ENCODE data around the gene CASQ2.

CASQ2 gene

GRCh38 chr1:115764541-115764940 is 4.0 kb downstream of the CASQ2 start:
- Mint-ChIP-seq H3K27me3 (peaks cover 4 to 17% of the 10 kb centered on the region in 2 donors), H3K27ac (no peak overlapping the region), H3K9me3 (peaks cover 3 to 7% of the 10 kb centered on the region in 2 donors), H3K36me3 (no peaks in the 10 kb centered on the region), H3K4me1 (no peaks in the 10 kb centered on the region), H3K4me3 (no peak overlapping the region)
- DNase-seq, result no peak
- ATAC-seq (replicated peaks), result no peak

DNA sequence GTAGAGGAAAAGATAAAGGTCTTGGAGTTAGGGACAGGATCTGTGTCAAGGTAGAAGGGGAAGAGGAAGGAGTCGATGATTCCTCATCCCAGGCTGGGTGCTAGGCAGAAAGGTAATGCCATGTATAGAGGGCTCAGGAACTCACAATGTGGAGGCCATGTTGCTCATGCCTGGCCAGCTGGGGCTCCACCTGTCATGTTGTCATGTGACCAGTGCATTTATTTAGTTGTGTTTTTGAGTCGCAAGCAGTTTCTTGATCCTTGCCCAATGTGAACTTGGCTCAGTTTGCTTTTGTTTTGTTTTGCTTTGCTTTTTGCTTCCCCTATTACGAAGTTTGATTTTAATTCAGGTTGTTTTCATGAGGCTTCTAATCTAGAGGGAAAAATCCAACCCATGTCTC is 5.7 kb downstream of the CASQ2 start:
- peaks cover 8 to 17% of the 10 kb centered on the region in 2 donors for H3K27me3 Mint-ChIP-seq
- H3K4me3 Mint-ChIP-seq, result no peak overlapping the region
- no peaks in the 10 kb centered on the region for H3K4me1 Mint-ChIP-seq
- H3K9me3 Mint-ChIP-seq, result peaks cover 5 to 17% of the 10 kb centered on the region in 2 donors
- no peaks in the 10 kb centered on the region for H3K36me3 Mint-ChIP-seq
- ATAC-seq (replicated peaks), result no peak
- no peak for DNase-seq
- no peak overlapping the region for H3K27ac Mint-ChIP-seq

- H3K9me3 Mint-ChIP-seq, result peaks cover 5 to 17% of the 10 kb centered on the region in 2 donors
- peaks cover 8 to 17% of the 10 kb centered on the region in 2 donors for H3K27me3 Mint-ChIP-seq
- no peak overlapping the region for H3K27ac Mint-ChIP-seq
- H3K4me1 Mint-ChIP-seq, result no peaks in the 10 kb centered on the region
- DNase-seq, result no peak
- no peaks in the 10 kb centered on the region for H3K36me3 Mint-ChIP-seq
- H3K4me3 Mint-ChIP-seq, result no peak overlapping the region
- no peak for ATAC-seq (replicated peaks)
Observed at GRCh38 chr1:115761601-115762302, 6.8 kb downstream of the CASQ2 start.

GRCh38 chr1:115757856-115758255 is 10.7 kb downstream of the CASQ2 start:
- DNase-seq (no peak), ATAC-seq (replicated peaks) (no peak)
- Mint-ChIP-seq H3K9me3 (peaks cover 5 to 17% of the 10 kb centered on the region in 2 donors), H3K36me3 (no peaks in the 10 kb centered on the region), H3K4me1 (no peaks in the 10 kb centered on the region), H3K27me3 (peaks cover 7 to 9% of the 10 kb centered on the region in 2 donors), H3K27ac (no peak overlapping the region), H3K4me3 (no peak overlapping the region)

- ATAC-seq (replicated peaks) (no peak), DNase-seq (no peak)
- peaks cover 4 to 17% of the 10 kb centered on the region in 2 donors for H3K9me3 Mint-ChIP-seq
- peaks cover 10 to 12% of the 10 kb centered on the region in 2 donors for H3K27me3 Mint-ChIP-seq
- H3K36me3 Mint-ChIP-seq, result no peaks in the 10 kb centered on the region
- H3K4me1 Mint-ChIP-seq, result no peaks in the 10 kb centered on the region
- H3K4me3 Mint-ChIP-seq, result no peak overlapping the region
- no peak overlapping the region for H3K27ac Mint-ChIP-seq
Observed at GRCh38 chr1:115757326-115757725, 11.2 kb downstream of the CASQ2 start.

GRCh38 chr1:115755456-115756370 is 12.8 kb downstream of the CASQ2 start:
- DNase-seq (no peak), ATAC-seq (replicated peaks) (no peak)
- Mint-ChIP-seq H3K27ac (no peak overlapping the region), H3K4me1 (no peaks in the 10 kb centered on the region), H3K4me3 (no peak overlapping the region), H3K9me3 (peaks cover 4 to 13% of the 10 kb centered on the region in 2 donors), H3K27me3 (peaks cover 15 to 16% of the 10 kb centered on the region in 2 donors), H3K36me3 (no peaks in the 10 kb centered on the region)

GRCh38 chr1:115753830-115754229 is 14.7 kb downstream of the CASQ2 start:
- Mint-ChIP-seq H3K36me3 (no peaks in the 10 kb centered on the region), H3K4me3 (no peak overlapping the region), H3K9me3 (peaks cover 0 to 4% of the 10 kb centered on the region in 2 donors), H3K27ac (no peak overlapping the region), H3K27me3 (peaks cover 22 to 26% of the 10 kb centered on the region in 2 donors), H3K4me1 (no peaks in the 10 kb centered on the region)
- DNase-seq (no peak), ATAC-seq (replicated peaks) (no peak)

- Mint-ChIP-seq H3K36me3 (no peaks in the 10 kb centered on the region), H3K4me1 (no peaks in the 10 kb centered on the region), H3K4me3 (no peak overlapping the region), H3K27ac (no peak overlapping the region), H3K9me3 (no peaks in the 10 kb centered on the region), H3K27me3 (peaks cover 21 to 30% of the 10 kb centered on the region in 2 donors)
- no peak for DNase-seq
- no peak for ATAC-seq (replicated peaks)
Observed at GRCh38 chr1:115753361-115753760, 15.2 kb downstream of the CASQ2 start.

- no peak overlapping the region for H3K27ac Mint-ChIP-seq
- no peaks in the 10 kb centered on the region for H3K4me1 Mint-ChIP-seq
- DNase-seq (no peak), ATAC-seq (replicated peaks) (no peak)
- H3K36me3 Mint-ChIP-seq, result no peaks in the 10 kb centered on the region
- peaks cover 28 to 46% of the 10 kb centered on the region in 2 donors for H3K27me3 Mint-ChIP-seq
- no peaks in the 10 kb centered on the region for H3K9me3 Mint-ChIP-seq
- no peak overlapping the region for H3K4me3 Mint-ChIP-seq
Observed at GRCh38 chr1:115748401-115749150, 19.9 kb downstream of the CASQ2 start.

DNA sequence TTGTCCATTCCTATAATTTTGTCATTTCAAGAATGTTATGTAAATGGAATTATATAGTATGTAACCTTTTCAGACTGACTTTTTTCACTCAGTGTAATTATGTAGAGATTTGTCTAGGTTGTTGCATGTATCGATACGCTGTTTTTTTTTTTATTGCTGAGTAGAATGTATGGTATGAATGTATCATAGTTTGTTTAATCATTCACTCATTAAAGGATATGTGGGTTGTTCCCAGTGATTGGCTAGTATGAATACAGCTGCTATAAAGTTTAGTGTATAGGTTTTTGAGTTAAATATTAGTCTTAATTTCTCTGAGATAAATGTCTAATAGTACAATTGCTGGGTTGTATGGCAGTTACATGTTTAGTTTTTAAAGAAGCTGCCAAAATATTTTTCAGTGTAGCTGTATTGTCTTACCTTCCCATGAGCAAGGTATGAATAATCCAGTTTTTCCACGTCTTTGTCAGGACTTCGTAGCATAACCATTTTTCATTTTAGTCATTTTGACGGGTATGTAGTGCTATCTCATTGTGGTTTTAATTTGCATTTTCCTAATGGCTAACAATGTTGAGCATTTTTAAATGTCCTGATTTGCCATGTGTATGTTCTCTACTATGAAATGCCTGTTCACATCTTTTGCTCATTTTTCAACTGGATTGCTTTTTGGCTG is 22.4 kb downstream of the CASQ2 start:
- Mint-ChIP-seq H3K4me3 (no peak overlapping the region), H3K27ac (no peak overlapping the region)

DNA sequence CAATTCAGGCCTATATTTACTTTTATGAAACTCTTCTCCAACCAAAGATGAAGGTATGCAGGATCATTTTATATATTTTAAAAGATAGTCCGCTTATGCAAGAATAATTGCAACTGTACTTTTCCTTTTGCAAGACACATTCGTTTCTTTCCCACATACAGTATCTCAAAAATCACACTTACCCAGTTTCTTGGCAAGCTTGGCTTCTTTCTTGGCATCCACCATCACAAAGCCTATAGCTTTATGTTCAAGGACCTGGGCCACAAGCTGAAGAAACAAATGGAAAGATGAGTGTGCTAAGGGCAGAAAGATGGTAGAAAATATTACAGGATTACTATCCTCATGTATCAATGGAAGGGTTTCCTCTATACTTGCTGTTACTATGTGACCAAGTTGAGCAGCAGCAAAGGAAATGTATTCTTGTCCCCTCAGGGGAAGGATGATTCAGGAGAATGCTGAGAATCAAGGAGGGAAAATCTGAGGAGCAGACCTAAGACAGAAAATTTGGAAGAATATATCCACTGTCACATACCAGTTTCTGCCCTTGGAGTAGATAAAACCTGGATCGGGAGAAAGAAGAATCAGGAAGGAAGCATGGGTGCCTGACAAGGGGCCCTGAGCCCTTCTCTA is 23.8 kb downstream of the CASQ2 start:
- Mint-ChIP-seq H3K27me3 (peaks cover 18 to 24% of the 10 kb centered on the region in 2 donors), H3K4me3 (no peak overlapping the region), H3K9me3 (no peaks in the 10 kb centered on the region), H3K4me1 (no peaks in the 10 kb centered on the region), H3K27ac (no peak overlapping the region), H3K36me3 (no peaks in the 10 kb centered on the region)
- DNase-seq, result no peak
- no peak for ATAC-seq (replicated peaks)

More for the DNA sequence above, 22.4 kb downstream of the CASQ2 start:
- Mint-ChIP-seq H3K36me3 (no peaks in the 10 kb centered on the region), H3K4me1 (no peaks in the 10 kb centered on the region), H3K9me3 (no peaks in the 10 kb centered on the region), H3K27me3 (peaks cover 17 to 30% of the 10 kb centered on the region in 2 donors)
- no peak for DNase-seq
- ATAC-seq (replicated peaks), result no peak

GRCh38 chr1:115740811-115741210 is 27.7 kb downstream of the CASQ2 start:
- Mint-ChIP-seq H3K36me3 (no peaks in the 10 kb centered on the region), H3K4me1 (no peaks in the 10 kb centered on the region), H3K27me3 (peaks cover 8 to 9% of the 10 kb centered on the region in 2 donors), H3K4me3 (no peak overlapping the region), H3K9me3 (no peaks in the 10 kb centered on the region), H3K27ac (no peak overlapping the region)
- ATAC-seq (replicated peaks) (no peak), DNase-seq (no peak)

DNA sequence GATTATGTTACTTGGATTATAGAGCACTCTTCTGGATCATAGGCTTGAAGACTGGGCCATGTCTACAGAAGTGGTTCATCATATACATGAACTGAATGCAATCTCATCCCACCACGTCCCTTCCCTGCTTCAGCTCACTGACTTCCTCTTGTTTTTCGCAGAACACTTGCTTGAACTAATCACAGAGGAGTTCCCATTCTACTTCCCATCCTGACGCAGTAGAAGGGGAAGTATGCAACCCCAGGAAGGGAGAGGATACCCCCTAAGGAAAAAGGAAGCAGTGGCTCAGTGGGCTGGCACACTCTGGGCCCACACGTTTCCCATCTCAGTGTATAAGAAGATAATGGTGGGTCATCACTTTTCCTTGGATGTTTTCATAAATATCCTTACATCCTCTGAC is 36.2 kb downstream of the CASQ2 start:
- DNase-seq (no peak), ATAC-seq (replicated peaks) (no peak)
- H3K9me3 Mint-ChIP-seq, result no peaks in the 10 kb centered on the region
- H3K27ac Mint-ChIP-seq, result no peak overlapping the region
- no peak overlapping the region for H3K4me3 Mint-ChIP-seq
- H3K27me3 Mint-ChIP-seq, result peaks cover 0 to under 1% of the 10 kb centered on the region in 2 donors
- H3K36me3 Mint-ChIP-seq, result no peaks in the 10 kb centered on the region
- H3K4me1 Mint-ChIP-seq, result peaks cover 0 to 2% of the 10 kb centered on the region in 2 donors
